ENCODE measurements around the gene AFAP1L1.

- TF ChIP-seq JUNB (CRISPR knock-in tag; conservative IDR thresholded peaks at IDR 0.05) (no peak), POLR2A (conservative IDR thresholded peaks at IDR 0.05) (no peak)
These were observed 56.5 kb downstream of the AFAP1L1 start for GRCh38 chr5:149328177-149328576.

Data from K562 (cell line).